Jurkat, Clone E6-1 (cell line): ENCODE results near the gene CTIF.

Source experiments
- DNase-seq: peaks from one replicate; pipeline ENCODE4 v3.0.0-alpha.2; 2011; ENCODE audit warnings: low read depth, low spot score
- H3K4me3 ChIP-seq: 2 replicates; pipeline ENCODE4 v1.5.1; 2011; ENCODE audit warnings: mild to moderate bottlenecking, low read length, control low read depth, moderate library complexity

The CTIF gene

DNA sequence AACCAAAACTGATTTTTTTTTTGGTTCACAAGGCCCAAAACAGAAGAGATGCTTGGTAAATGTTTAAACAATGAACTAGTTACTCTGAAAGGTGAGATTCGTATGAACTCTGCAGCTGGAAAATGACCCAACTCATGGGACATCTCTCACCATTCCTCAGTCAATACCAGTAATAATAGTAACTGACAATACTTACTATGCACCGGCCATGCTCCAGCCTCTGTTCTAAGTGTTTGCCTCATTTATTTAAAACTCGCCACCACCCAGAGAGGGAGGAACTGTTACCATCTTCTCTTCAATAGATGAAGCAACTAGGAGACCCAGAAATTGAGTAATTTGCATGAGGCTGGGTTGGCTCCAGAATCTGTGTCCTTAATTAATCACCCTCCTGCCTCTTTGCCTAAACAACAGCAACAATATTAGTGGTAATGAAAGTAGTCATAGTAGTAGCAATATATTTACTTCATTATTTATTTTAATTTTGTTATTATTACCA, 130.4 kb downstream of the CTIF start:
- no peak for DNase-seq
- no peak overlapping the region for H3K4me3 ChIP-seq

DNA sequence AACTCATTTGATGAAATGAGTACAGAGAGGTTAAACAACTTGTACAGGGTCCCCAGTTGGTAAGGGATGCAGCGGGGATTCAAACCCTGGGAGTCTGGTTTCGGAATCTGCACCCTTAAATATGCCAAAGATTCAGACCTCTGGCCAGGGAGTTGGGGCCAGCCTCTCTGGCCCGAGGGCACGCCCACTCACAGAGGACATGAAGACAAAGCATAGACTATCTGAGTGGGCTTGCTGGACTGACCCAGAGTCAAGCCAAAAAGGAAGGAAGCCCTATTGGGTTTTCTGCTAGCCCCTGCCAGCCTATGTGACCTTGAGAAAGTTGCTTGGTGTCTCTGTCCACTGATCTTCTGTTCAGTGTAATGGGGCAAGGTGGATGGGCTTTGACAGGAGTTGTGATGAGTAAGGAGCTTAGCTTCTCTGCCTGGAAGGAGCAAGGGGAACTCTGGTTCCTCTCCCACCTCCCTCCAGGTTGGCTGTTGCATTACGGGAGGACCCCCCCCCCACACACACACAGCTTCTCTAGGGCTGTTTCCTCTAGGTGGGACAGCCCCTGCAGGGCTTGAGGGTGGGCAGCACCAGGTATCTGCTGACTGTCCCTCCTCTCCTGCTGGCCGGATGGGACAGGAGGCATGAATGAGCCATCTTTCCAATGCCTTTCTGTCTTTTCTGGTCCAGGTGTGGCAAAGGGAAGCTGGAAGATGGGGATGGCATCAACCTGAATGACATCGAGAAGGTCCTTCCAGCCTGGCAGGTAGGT, 131.3 kb downstream of the CTIF start:
- H3K4me3 ChIP-seq, result no peak overlapping the region

DNA sequence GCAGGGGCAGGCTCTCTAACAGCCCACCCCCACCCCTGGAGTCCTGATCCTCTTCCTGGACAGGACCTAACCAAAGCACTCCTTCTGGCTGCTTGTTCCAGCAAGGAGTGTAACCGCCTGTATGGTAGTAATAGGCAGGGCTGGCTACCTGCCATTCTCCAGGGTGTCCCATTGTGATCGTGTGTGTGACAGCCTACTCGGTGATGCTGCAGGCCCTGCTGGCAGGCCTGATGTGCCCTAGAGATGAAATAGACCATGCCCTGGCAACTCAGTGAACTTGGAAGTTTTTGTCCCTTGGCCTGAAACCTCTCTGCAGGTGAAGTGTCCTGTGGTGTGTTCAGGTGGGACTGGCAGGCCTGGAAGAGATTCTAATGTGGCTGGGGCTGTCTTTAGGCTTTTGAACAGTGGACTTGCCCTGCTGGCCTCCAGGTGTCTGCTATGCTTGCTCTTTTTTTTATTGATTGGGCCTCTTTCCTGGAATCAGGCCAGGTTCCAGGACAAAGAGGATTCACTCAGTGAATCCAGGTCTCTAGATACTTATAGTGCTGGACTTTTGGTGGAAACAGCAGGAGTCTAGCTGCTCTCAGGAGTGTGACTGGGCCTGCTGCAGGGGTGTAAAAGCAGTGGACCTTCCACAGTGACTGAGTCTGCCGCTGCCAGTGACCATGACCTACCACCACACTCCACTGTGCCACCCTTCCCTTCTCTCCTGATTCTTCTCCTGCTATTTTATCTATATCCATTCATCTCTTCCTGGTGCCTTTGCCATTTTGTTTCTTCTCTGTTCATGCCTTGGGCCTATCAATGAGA, 132.1 kb downstream of the CTIF start:
- no peak for DNase-seq
- no peak overlapping the region for H3K4me3 ChIP-seq

More for the DNA sequence above, 131.3 kb downstream of the CTIF start:
- DNase-seq, result no peak

DNA sequence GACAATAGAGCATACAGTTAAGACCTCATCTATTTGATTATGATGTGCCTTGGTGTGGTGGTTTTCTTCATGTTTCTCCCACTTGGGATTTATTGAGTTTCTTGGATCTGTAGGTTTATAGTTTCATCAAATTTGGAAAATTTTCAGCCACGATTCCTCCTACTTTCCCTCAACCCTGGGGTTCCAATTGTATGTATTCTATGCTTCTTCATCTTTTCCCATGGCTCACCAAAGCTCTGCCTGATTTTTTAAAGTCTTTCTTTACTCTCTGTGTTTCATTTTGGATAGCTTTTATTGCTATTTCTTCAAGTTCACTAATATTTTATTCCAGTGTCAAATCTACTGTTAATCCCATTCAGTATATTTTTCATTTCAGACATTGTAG, 132.7 kb downstream of the CTIF start:
- DNase-seq, result no peak
- no peak overlapping the region for H3K4me3 ChIP-seq

DNA sequence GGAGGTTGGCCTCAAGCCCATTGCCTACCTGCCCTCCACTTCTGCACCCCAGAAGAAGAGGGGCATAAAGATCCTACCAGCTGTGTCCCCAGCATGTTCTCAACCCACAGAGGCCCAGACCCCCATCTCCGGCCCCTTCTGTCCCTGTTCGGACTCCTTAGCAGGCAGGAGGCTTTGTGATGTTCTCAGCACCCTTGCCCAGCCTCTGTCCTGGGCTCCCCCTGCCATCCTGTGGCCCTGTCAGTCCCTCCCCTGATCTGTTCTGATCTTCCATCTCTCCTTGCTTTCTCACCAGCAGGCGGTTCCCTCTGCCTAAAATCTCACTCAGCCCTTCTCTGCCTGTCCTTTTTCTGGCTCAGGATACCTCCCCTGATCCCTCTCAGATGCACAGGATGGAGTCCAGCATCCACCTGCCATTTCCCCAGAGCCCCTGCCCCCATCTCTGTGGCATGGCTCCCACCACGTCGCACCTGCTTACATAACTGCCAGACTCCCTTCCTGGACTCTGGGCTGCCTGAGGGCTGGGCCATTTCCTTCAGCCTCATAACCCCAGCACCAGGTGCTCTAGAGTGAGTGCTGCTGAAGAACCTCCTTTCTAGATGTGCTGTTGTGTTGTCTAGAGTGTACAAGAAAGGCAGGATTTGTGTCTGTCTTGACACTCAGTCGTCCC, 134.0 kb downstream of the CTIF start:
- no peak overlapping the region for H3K4me3 ChIP-seq
- peak; percentile 74 for DNase-seq

DNA sequence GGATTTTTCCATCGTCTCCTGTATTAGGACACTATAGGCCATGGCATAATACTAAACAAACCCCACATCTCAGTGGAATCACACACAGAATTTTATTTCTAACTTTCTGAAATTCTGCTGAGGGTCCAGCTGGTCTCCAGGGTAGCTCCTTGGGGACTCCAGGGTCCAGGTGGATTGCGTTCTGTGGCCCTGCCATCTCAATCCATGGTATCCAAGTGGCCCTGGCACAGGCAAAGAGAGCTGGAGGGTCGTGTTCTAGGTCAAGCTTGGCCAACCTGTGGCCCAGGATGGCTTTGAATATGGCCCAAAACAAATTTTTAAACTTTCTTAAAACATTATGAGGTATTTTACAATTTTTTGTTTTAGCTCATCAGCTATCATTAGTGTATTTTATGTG, 134.6 kb downstream of the CTIF start:
- no peak for DNase-seq
- no peak overlapping the region for H3K4me3 ChIP-seq

DNA sequence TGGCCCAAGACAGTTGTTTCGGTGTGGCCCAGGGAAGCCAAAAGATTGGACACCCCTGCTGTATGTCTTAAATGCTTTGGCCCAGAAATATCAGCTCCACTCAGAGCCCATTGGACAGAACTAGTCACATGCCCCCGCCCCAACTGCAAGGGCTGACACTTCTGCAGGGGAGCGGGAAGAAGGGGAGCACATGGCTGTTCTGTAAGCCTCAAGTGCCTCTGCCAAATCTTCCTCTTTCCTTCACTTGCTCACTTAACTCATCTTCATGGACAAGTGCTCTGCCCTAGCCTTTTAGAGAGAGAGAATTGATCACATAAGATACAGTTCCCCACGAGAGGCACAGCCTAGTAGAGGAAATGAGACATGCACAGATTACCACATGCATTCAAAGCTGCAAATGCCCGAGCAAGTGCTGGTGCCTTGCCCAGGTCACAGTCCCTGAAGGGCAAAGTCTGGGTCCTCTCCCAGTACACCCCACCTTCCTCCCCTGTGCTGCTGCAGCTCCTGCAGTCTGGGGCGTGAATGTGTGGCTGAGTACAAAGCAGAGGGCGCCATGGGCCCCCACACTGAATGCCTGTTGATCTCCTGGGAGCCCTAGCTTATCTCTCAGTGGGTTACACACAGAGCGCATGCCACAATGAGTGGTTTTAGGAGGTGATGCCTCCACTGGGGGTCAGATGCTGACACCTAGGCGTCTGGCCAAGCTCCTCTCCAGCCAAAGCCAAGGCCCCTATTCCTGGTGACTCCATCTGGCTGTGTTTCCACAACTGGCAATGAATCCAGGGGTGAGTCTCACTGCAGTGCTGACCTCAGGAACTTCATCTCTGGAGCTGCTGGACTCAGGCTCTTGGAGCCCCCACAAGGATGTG, 135.3 kb downstream of the CTIF start:
- H3K4me3 ChIP-seq, result no peak overlapping the region
- peak; percentile 29 for DNase-seq

DNA sequence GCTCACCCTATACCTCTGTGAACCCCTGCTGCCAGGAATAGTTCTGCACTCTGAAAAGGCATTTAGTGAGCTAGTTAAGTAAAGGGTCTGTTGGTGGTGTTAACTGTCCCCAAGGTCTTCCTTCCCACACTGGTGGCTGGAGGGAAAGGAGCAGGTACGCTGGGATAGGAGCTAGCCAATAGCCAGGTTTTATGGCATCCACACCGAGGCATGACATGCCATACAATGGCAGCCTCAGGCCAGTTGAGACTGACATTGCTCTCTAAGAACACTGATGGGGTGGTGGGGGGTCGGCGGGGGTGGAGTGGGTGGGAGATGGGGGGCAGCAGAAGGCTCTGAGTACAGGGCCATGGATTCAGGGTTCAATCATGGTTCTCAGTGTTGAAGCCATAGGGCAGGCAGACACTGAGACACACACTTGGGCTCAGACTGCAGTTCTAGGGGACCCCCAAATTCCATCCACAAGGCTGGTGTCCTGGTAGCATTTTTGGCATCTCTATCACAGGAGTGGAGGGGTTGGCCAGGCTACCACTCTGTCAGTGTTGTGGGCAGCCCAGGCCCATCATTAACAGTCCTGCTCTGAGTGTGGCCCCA, 136.0 kb downstream of the CTIF start:
- DNase-seq, result no peak
- no peak overlapping the region for H3K4me3 ChIP-seq

DNA sequence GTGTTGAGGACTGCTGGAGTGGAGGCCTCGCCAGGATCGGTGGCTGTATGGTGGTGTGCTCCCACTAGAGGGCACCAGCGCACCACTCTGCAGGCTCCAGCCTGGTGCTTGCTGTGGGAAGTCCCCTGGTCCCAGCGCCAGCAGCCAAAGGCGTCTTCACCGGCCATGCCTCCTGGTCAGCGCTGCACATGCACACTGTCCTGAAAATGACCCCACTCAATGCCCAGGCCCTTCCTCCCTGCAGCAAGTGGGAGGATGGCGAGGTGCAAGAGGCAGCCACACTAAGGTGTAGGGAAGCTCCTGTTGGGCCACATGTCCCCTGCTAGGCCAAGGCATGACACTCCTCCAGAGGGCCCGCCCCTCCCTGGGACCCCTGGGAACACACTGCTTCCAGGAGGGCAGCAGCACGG, 136.5 kb downstream of the CTIF start:
- peak; percentile 67 for DNase-seq
- H3K4me3 ChIP-seq, result no peak overlapping the region

DNA sequence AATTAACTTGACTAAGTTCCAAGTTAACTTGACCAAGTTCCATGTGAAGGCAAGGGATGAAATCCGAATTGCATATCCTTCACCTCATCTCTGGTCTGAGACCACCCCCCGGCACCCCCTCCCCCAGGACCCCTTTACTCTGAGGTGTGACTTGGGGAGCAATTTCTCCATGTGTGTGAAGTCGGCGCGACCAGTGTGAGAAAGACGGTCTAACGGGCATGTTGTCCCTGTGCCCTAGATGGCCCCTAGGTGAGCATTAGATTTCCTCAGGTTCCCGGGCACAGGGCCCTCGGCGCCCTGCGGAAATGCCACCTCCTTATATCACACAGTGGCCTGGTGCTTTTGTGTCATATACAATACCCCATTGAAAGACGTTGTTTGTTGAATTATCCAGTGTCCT, 137.1 kb downstream of the CTIF start:
- no peak overlapping the region for H3K4me3 ChIP-seq
- DNase-seq, result no peak

DNA sequence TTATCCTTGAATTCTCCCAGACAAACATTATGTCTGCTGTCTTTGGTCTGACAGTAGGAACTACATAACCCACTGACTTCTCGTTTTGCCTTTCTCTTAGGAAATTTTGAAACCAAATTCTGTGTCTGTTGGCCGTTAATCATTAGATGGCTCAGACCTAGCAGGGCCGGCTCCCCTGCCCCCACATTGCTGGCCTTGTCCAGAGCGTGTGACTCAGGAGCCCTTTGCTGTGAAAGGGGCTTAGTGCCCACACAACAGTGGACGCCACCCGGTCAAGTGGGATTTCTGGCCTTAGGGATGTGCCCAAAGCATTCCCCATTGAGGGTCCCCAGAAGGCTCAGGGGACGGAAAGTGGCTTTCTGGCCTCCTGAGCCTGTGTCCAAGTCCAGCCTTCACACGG, 137.5 kb downstream of the CTIF start:
- no peak for DNase-seq
- no peak overlapping the region for H3K4me3 ChIP-seq

DNA sequence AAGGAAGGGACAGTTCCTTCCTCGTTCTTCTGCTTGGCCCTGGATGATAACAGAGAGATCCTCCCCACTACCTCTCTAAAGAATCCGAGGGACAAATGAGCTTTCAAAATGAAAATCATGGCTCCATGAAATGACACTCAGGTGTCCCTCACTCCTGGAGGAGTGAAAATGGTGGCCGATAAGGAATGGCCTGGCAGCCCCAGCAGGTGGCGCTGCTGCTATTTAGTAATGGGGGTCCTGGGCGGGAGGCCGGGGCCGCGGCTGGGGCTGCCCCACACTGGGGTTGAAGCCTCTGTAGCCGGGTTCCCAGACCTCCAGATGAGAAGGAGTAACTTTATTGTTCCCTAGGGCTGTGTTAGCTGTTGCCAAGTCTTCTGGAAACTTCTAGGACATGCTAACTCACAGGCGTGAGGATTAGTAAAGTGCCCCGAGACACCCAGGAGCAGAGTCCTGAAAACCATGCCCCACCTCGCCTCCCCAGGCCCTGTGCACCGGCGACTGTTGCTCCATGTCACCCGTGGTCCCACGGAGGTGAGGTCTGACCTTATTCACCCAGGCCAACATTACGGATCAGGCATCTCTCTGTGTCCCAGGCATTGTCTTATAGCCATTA, 138.0 kb downstream of the CTIF start:
- peak; percentile 27 for DNase-seq
- no peak overlapping the region for H3K4me3 ChIP-seq

DNA sequence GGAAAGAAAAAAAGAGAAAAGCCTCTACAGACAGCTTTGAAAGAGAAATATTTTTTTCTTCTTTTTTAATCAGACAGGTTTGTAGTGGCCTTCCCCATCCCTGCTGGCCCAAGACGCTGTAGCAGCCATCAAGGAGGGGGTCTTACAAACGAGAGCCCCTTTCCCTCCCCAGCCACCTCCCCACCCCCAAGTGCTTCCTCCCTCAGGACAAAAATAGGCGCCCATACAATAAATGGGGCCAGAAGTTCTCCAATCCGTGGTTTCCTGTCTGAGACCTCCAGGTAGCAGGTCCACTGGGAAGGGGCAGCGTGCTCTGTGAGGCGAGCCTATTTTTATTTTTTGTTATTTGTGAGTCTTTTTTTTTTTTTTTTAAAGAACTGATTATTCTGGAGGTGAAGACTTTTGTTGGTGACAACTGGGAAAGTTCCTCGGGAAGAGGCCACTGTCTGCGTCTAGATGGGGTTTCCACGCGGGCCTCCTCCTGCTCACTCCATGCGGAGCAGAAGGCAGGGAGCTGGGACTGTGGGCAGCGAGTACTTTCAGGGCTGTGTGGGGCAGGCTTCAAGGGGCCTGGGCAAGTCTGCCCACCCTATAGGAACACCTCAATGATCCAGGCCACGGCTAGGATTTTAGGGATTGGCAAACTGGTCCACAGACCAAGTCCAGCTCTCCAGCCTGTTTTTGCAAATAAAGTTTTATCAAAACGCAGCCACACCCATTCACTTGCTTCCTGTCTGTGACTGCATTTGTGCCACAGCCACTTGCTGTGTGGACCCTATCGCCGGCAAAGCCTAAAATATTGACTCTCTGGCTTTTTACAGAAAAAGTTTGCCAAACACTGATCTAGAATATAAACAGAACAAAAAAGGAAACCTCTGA, 139.6 kb downstream of the CTIF start:
- no peak for DNase-seq
- no peak overlapping the region for H3K4me3 ChIP-seq

DNA sequence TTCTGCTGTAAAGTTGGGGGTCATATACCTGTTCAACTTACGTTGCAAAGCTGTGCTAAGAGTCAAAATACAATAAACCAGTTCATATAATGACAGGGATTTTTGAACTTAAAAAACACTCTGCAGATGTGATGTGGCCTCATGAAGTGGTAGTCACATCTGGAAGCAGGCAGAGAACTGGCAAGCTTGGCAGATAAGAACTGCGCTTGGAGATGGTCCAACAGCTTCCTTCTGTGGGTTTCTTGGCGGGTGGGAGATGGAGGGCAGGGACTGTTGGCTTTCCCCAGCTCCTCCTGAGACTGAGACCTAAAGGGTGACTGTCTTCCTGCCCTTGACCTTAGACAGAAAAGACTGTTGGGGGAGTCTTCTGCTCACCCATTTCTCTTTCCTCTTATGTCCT, 140.4 kb downstream of the CTIF start:
- peak; percentile 46 for DNase-seq
- H3K4me3 ChIP-seq, result no peak overlapping the region

DNA sequence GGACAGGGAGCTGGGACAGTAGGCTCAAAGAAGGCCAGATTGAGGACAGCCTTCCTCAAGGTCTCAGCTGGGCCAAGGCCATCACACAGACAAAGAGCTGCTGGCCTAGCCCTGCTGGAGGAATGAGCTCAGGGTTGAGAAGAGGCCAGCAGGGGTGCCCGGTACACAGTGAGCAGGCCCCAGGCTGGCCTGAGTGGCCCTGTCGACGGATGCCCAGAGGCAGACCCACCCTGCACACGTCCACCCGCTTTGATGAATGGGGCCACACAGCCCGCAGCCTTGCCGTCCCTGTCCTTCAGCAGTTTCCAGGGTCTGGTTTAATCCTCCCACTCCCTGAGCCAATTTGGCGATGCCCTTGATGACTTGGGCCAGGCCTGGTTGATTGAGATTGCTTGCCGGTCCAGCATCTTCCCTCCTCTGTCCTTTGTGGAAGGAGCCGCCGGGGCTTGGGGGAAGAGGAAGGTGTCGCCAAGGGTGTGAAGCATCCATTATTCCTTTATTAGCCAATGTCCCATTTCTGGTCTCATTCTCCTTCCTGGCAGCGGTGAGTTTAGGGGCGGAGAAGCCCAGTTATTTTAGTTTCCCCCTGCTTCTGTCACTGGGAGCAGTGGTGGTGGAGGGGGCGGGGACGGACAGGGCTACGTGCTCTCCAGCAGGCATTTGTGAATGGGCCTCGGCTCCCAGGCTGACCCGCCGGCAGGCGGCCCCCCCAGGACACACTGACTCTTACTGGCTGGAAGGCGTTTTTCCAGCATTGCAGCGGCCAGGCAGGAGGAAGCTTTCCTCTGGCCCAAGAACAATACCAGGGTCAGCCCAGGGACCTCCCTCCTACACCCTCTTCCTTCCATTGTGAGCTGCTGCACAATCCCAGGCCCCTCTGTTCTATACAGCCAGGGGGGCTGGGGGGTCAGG, 141.8 kb downstream of the CTIF start:
- no peak for DNase-seq
- no peak overlapping the region for H3K4me3 ChIP-seq

DNA sequence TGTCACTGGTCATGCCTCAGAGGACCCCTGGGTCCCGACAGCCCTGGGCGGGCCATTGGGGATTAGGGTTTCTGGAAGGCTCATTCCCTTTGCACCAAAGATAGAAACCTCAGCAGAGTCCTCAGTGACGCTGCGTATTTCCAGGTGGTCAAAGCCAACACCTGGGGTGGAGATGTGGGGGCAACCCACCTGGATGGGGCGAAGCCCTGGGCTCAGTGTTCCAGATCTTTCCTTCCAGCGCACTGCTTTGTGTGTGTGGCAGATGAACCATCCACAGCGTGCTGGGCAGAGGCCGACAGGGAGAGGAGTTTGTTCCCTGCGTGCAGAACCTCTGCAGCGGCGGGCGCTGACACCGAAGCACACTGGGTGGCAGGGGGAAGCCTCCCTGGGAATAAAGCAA, 143.9 kb downstream of the CTIF start:
- DNase-seq, result no peak
- no peak overlapping the region for H3K4me3 ChIP-seq
